Peyer's patch (tissue), 4 donors: ENCODE measurements around the gene HHAT.

ENCODE experiments used
- POLR2A ChIP-seq, 2 donors: fragments of 450-650 bp; IDR thresholded peaks; one replicate each; pipeline ENCODE4 v1.5.1; 2017; ENCODE audit warnings: antibody characterized with exemption in 2 of 2, mild to moderate bottlenecking in 2 of 2, moderate library complexity in 2 of 2
- TF ChIP-seq, protein P1 (sequence below), 6 experiments: fragments of 450-650 bp in 4 of 6; fragments of 200-600 bp in 2 of 6; sonication (generic) in 1 of 6; IDR thresholded peaks; one replicate each; pipeline ENCODE4 v1.5.1; 2017 to 2019; ENCODE audit warnings: antibody characterized with exemption in 6 of 6, mild to moderate bottlenecking in 3 of 6, moderate library complexity in 1 of 6

DNA sequence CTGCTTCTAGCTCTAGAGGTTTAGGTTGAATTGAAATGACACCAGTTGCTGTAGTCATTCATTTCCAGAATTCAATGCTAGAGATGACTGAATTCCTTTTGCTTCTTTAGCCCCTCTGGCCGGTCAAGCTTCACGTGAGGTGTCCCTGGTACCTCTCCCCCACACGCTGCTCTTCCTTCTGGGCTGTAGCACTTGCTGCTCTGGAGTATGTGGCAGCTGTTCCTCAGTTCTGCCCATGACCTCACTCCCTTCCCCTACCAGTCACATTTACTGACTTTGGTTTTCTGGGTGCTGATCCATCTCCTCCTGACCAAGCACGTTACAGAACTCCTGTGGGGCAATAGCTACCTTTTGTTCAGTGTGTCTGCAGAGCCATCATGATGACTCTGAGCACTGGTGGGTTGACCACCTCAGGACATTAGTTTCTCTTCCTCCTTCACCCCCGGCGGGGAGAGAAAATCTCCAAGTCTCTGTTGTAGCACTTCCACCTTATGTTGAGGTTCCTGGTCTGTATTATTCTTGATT, 128.1 kb downstream of the HHAT start:
- TF ChIP-seq, protein P1, sequence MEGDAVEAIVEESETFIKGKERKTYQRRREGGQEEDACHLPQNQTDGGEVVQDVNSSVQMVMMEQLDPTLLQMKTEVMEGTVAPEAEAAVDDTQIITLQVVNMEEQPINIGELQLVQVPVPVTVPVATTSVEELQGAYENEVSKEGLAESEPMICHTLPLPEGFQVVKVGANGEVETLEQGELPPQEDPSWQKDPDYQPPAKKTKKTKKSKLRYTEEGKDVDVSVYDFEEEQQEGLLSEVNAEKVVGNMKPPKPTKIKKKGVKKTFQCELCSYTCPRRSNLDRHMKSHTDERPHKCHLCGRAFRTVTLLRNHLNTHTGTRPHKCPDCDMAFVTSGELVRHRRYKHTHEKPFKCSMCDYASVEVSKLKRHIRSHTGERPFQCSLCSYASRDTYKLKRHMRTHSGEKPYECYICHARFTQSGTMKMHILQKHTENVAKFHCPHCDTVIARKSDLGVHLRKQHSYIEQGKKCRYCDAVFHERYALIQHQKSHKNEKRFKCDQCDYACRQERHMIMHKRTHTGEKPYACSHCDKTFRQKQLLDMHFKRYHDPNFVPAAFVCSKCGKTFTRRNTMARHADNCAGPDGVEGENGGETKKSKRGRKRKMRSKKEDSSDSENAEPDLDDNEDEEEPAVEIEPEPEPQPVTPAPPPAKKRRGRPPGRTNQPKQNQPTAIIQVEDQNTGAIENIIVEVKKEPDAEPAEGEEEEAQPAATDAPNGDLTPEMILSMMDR (IDR thresholded peaks at IDR 0.05) = no peak
- no peak for TF ChIP-seq POLR2A (IDR thresholded peaks at IDR 0.05)
